SJCRH30 (cell line): ENCODE results near the gene RGS18. TPM values are rescaled to one million over a fixed set of nuclear protein-coding genes. Genes with fewer than 3 reads are reported as not detected.
"Not testable (repeated sequence)": the region's sequence is repeated elsewhere in the genome, so short reads cannot be mapped to it uniquely, and the experiment has no call there.

Experiments
- DNase-seq, 2 experiments: peaks; one replicate each; pipeline ENCODE4 v3.0.0-alpha.2; 2015 to 2020
- H3K27ac ChIP-seq: fragments of 250-450 bp; sonication (Bioruptor Pico); 2 replicates; pipeline ENCODE4 v1.5.1; 2020; ENCODE audit warnings: mild to moderate bottlenecking, moderate library complexity
- H3K27me3 ChIP-seq: fragments of 250-450 bp; sonication (Bioruptor Pico); 2 replicates; pipeline ENCODE4 v1.5.1; 2020; ENCODE audit warnings: mild to moderate bottlenecking, moderate library complexity
- H3K36me3 ChIP-seq: fragments of 250-450 bp; sonication (Bioruptor Pico); 2 replicates; pipeline ENCODE4 v1.5.1; 2020; ENCODE audit warnings: mild to moderate bottlenecking, moderate library complexity
- H3K4me1 ChIP-seq: fragments of 250-450 bp; sonication (Bioruptor Pico); 2 replicates; pipeline ENCODE4 v1.5.1; 2020; ENCODE audit warnings: mild to moderate bottlenecking, moderate library complexity
- H3K4me3 ChIP-seq: fragments of 250-450 bp; sonication (Bioruptor Pico); 2 replicates; pipeline ENCODE4 v1.5.1; 2020; ENCODE audit warnings: mild to moderate bottlenecking, moderate library complexity
- H3K9me3 ChIP-seq: fragments of 250-450 bp; sonication (Bioruptor Pico); replicated peaks from 2 replicates; pipeline ENCODE4 v1.5.1; 2020; ENCODE audit warnings: mild to moderate bottlenecking, moderate library complexity
- total RNA-seq: library from RNA; depleted of rRNA; stranded (reverse); fragments of >200 nt; shearing (Covaris generic); gene quantifications from 2 replicates; pipeline ENCODE4 v1.2.3, GENCODE V29; 2014

Gene RGS18
- total RNA-seq, 1 experiment from 2014 or later = not detected

- Histone ChIP-seq H3K27ac (no peak overlapping the region), H3K4me3 (no peak overlapping the region), H3K27me3 (no peaks in the 10 kb centered on the region), H3K9me3 (no peaks in the 10 kb centered on the region), H3K4me1 (no peaks in the 10 kb centered on the region), H3K36me3 (no peaks in the 10 kb centered on the region)
- DNase-seq = no peak
These were observed 5.0 kb upstream of the RGS18 start for GRCh38 chr1:192153276-192153675.

GRCh38 chr1:192157067-192157466, 1.2 kb upstream of the RGS18 start:
- Histone ChIP-seq H3K27me3 (no peaks in the 10 kb centered on the region), H3K27ac (no peak overlapping the region), H3K4me1 (no peaks in the 10 kb centered on the region), H3K36me3 (no peaks in the 10 kb centered on the region), H3K9me3 (no peaks in the 10 kb centered on the region), H3K4me3 (no peak overlapping the region)
- DNase-seq = no peak

GRCh38 chr1:192159014-192159413, 752 bp downstream of the RGS18 start:
- no peaks in the 10 kb centered on the region for H3K36me3 ChIP-seq
- H3K9me3 ChIP-seq = no peaks in the 10 kb centered on the region
- no peak for DNase-seq
- H3K4me1 ChIP-seq = no peaks in the 10 kb centered on the region
- H3K27me3 ChIP-seq = no peaks in the 10 kb centered on the region
- H3K4me3 ChIP-seq = no peak overlapping the region
- no peak overlapping the region for H3K27ac ChIP-seq

- Histone ChIP-seq H3K4me3 (no peak overlapping the region), H3K36me3 (no peaks in the 10 kb centered on the region)
- DNase-seq = no peak
These were observed 1.5 kb downstream of the RGS18 start for GRCh38 chr1:192159781-192160180.

GRCh38 chr1:192160196-192160595, 1.9 kb downstream of the RGS18 start:
- Histone ChIP-seq H3K36me3 (no peaks in the 10 kb centered on the region), H3K4me3 (no peak overlapping the region), H3K9me3 (no peaks in the 10 kb centered on the region), H3K27me3 (no peaks in the 10 kb centered on the region), H3K27ac (no peak overlapping the region), H3K4me1 (no peaks in the 10 kb centered on the region)
- DNase-seq = no peak

More at GRCh38 chr1:192159781-192160180, 1.5 kb downstream of the RGS18 start:
- no peaks in the 10 kb centered on the region for H3K9me3 ChIP-seq
- H3K4me1 ChIP-seq = no peaks in the 10 kb centered on the region
- no peaks in the 10 kb centered on the region for H3K27me3 ChIP-seq
- no peak overlapping the region for H3K27ac ChIP-seq

GRCh38 chr1:192161976-192162375, 3.7 kb downstream of the RGS18 start:
- DNase-seq = no peak
- Histone ChIP-seq H3K36me3 (no peaks in the 10 kb centered on the region), H3K9me3 (no peaks in the 10 kb centered on the region), H3K27ac (no peak overlapping the region), H3K4me1 (no peaks in the 10 kb centered on the region), H3K4me3 (no peak overlapping the region), H3K27me3 (no peaks in the 10 kb centered on the region)

GRCh38 chr1:192162376-192162775, 4.1 kb downstream of the RGS18 start:
- Histone ChIP-seq H3K4me3 (no peak overlapping the region), H3K4me1 (no peaks in the 10 kb centered on the region), H3K27ac (no peak overlapping the region), H3K9me3 (no peaks in the 10 kb centered on the region), H3K27me3 (no peaks in the 10 kb centered on the region), H3K36me3 (no peaks in the 10 kb centered on the region)
- DNase-seq = no peak

- not testable (repeated sequence) for H3K27ac ChIP-seq, H3K27me3 ChIP-seq, H3K4me3 ChIP-seq, H3K36me3 ChIP-seq, DNase-seq, H3K4me1 ChIP-seq, H3K9me3 ChIP-seq
These were observed 6.7 kb downstream of the RGS18 start for GRCh38 chr1:192165002-192165401.

GRCh38 chr1:192167011-192167410, 8.7 kb downstream of the RGS18 start:
- H3K4me3 ChIP-seq = no peak overlapping the region
- no peak overlapping the region for H3K27ac ChIP-seq
- H3K36me3 ChIP-seq = no peaks in the 10 kb centered on the region
- H3K27me3 ChIP-seq = no peaks in the 10 kb centered on the region
- DNase-seq = no peak
- no peaks in the 10 kb centered on the region for H3K4me1 ChIP-seq
- no peaks in the 10 kb centered on the region for H3K9me3 ChIP-seq

- Histone ChIP-seq H3K27me3 (no peaks in the 10 kb centered on the region), H3K4me3 (no peak overlapping the region), H3K27ac (no peak overlapping the region), H3K9me3 (no peaks in the 10 kb centered on the region), H3K36me3 (no peaks in the 10 kb centered on the region), H3K4me1 (no peaks in the 10 kb centered on the region)
- peak in 1 of 2 experiments; percentile 6 for DNase-seq
These were observed 9.8 kb downstream of the RGS18 start for GRCh38 chr1:192167911-192168700.

- H3K4me3 ChIP-seq = no peak overlapping the region
- H3K27ac ChIP-seq = no peak overlapping the region
- H3K36me3 ChIP-seq = no peaks in the 10 kb centered on the region
- DNase-seq = no peak
- no peaks in the 10 kb centered on the region for H3K4me1 ChIP-seq
- no peaks in the 10 kb centered on the region for H3K9me3 ChIP-seq
- no peaks in the 10 kb centered on the region for H3K27me3 ChIP-seq
These were observed 10.7 kb downstream of the RGS18 start for GRCh38 chr1:192168964-192169363.

- DNase-seq = no peak
These were observed 12.1 kb downstream of the RGS18 start for GRCh38 chr1:192170196-192170984.

GRCh38 chr1:192171123-192171522, 12.9 kb downstream of the RGS18 start:
- H3K27me3 ChIP-seq = no peaks in the 10 kb centered on the region
- H3K4me3 ChIP-seq = no peak overlapping the region
- no peak overlapping the region for H3K27ac ChIP-seq
- H3K9me3 ChIP-seq = no peaks in the 10 kb centered on the region
- H3K4me1 ChIP-seq = no peaks in the 10 kb centered on the region
- no peaks in the 10 kb centered on the region for H3K36me3 ChIP-seq
- DNase-seq = no peak

More at GRCh38 chr1:192170196-192170984, 12.1 kb downstream of the RGS18 start:
- H3K36me3 ChIP-seq = no peaks in the 10 kb centered on the region
- no peaks in the 10 kb centered on the region for H3K4me1 ChIP-seq
- H3K4me3 ChIP-seq = no peak overlapping the region
- H3K9me3 ChIP-seq = no peaks in the 10 kb centered on the region
- H3K27ac ChIP-seq = no peak overlapping the region
- H3K27me3 ChIP-seq = no peaks in the 10 kb centered on the region

- no peak for DNase-seq
- Histone ChIP-seq H3K27ac (no peak overlapping the region), H3K4me1 (no peaks in the 10 kb centered on the region), H3K9me3 (no peaks in the 10 kb centered on the region), H3K36me3 (no peaks in the 10 kb centered on the region), H3K4me3 (no peak overlapping the region), H3K27me3 (no peaks in the 10 kb centered on the region)
These were observed 17.7 kb downstream of the RGS18 start for GRCh38 chr1:192175971-192176370.

GRCh38 chr1:192183788-192184187, 25.5 kb downstream of the RGS18 start:
- Histone ChIP-seq H3K4me3 (no peak overlapping the region), H3K36me3 (no peaks in the 10 kb centered on the region), H3K9me3 (no peaks in the 10 kb centered on the region), H3K27ac (no peak overlapping the region), H3K27me3 (no peaks in the 10 kb centered on the region), H3K4me1 (no peaks in the 10 kb centered on the region)
- no peak for DNase-seq
